RWPE1 (cell line): ENCODE data around the gene XRRA1.
A peak's percentile ranks its signal among the peaks of the same experiment; 100 is the strongest.

ENCODE experiments used
- CTCF ChIA-PET: fragments of 350-600 bp; sonication (Branson Sonifier 250); formaldehyde crosslinking; extraction: SDS; loops from one replicate; lab custom pipeline; 2021; lab: Yijun Ruan, JAX
- POLR2A ChIA-PET: fragments of 400-600 bp; formaldehyde crosslinking; extraction: SDS; loops from one replicate; lab custom pipeline; 2020; ENCODE audit warnings: antibody characterized with exemption; ENCODE audit not compliant: low non-redundant PET; lab: Yijun Ruan, JAX
- DNase-seq: peaks from one replicate; pipeline ENCODE4 v3.0.0; 2012; ENCODE audit warnings: low spot score
- H3K27ac ChIP-seq: fragments of 450-650 bp; 2 replicates; pipeline ENCODE4 v1.5.1; 2017
- TF ChIP-seq, protein P1 (sequence below): fragments of 450-650 bp; conservative IDR thresholded peaks from 2 replicates; pipeline ENCODE4 v1.5.1; 2017; ENCODE audit warnings: low read depth, mild to moderate bottlenecking

The XRRA1 gene

DNA sequence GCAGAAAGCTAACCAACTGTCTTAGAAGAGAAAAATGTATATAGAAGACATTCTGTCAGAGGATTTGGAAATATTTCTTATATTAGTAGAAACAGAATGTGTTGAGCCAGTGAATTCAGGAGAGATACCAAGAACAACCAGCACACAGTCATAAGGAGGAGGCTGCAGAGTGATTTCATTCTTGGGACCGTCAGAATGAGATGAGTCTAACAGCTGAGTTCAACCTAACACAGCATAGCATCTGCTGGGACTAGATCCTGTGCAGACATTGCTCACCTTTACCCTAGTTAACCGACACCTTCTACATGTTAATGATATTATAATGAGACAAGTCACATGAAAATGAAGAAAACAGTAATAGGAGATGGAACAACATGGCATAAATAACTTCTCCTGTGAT, 85.5 kb downstream of the XRRA1 start:
- H3K27ac ChIP-seq = no peak overlapping the region
- DNase-seq = no peak
- ChIA-PET POLR2A (no interaction called here), CTCF (interaction anchor here (1.3 kb wide), 1 partner anchor 124 kb away, joined by 3 read pairs; no protein-coding TSS in a partner anchor)
- TF ChIP-seq, protein P1, sequence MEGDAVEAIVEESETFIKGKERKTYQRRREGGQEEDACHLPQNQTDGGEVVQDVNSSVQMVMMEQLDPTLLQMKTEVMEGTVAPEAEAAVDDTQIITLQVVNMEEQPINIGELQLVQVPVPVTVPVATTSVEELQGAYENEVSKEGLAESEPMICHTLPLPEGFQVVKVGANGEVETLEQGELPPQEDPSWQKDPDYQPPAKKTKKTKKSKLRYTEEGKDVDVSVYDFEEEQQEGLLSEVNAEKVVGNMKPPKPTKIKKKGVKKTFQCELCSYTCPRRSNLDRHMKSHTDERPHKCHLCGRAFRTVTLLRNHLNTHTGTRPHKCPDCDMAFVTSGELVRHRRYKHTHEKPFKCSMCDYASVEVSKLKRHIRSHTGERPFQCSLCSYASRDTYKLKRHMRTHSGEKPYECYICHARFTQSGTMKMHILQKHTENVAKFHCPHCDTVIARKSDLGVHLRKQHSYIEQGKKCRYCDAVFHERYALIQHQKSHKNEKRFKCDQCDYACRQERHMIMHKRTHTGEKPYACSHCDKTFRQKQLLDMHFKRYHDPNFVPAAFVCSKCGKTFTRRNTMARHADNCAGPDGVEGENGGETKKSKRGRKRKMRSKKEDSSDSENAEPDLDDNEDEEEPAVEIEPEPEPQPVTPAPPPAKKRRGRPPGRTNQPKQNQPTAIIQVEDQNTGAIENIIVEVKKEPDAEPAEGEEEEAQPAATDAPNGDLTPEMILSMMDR = no peak

DNA sequence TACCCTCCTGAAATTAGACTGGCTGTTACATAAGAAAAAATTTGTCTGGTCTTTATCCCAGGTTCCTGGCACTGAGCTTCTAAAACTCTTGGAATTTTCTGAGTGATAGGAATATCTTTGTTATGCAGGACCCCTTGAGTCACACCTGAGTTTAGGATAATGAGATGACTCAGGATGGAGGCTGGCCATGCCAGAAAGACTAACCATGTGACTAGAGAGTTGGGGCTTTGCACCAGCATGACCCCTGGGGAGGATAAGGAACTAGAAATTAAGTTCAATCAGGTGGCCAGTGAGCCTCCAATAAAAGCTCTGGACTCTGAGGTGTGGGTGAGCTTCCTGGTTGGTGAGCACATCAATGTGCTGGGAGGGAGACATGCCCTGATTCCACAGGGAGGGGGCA, 88.1 kb downstream of the XRRA1 start:
- TF ChIP-seq, protein P1 = no peak
- POLR2A ChIA-PET = no interaction called here
- DNase-seq = no peak
- CTCF ChIA-PET = no interaction called here
- H3K27ac ChIP-seq = no peak overlapping the region

GRCh38 chr11:74853223-74853622, 95.7 kb downstream of the XRRA1 start:
- CTCF ChIA-PET = interaction anchor here (1.4 kb wide), 1 partner anchor 19 kb away, joined by 3 read pairs; no protein-coding TSS in a partner anchor
- no peak overlapping the region for H3K27ac ChIP-seq
- POLR2A ChIA-PET = no interaction called here
- TF ChIP-seq, protein P1 = no peak
- no peak for DNase-seq

DNA sequence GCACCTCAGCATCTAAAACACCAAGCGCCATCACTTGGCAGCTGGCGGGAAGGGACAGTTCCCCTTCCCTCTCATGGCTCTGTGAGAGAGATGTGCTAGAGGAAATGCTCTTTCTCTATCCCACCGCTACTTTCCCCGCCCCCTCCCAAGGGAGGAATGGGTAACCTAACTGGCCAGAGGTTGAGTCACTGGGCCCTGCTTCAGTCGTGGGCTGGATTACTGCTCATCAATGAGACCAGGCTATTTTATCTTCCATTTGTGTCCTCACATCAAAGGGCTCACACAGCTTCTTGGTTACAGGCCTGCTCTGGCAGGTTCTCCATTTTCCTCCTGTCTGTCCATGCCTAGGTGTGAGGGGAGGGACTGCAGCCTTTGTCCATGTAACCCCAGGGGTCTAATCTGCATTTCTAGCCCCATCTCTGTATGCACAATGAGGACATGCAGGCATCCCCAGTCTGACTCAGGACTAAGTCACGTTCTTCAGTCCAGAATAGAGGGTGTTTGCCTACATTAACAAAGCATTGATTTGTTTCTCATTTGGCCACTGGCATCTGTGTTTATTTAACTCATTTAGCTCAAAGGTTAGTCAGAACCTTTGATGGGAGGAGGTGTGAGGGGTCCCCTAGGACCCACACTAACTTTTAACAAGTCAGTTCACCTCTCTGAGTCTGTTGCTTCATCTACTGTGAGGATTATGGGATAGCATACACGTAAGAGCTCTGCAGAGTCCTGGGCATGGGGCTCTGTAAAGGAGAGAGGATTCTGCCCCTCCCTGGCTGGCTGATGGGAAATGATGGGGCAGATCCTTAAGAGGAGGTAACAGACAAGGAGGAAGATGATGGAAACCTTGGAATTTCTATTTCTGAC, 99.1 kb downstream of the XRRA1 start:
- peak; percentile 35 for DNase-seq
- CTCF ChIA-PET = no interaction called here
- H3K27ac ChIP-seq = no peak overlapping the region
- TF ChIP-seq, protein P1 = no peak
- POLR2A ChIA-PET = no interaction called here

DNA sequence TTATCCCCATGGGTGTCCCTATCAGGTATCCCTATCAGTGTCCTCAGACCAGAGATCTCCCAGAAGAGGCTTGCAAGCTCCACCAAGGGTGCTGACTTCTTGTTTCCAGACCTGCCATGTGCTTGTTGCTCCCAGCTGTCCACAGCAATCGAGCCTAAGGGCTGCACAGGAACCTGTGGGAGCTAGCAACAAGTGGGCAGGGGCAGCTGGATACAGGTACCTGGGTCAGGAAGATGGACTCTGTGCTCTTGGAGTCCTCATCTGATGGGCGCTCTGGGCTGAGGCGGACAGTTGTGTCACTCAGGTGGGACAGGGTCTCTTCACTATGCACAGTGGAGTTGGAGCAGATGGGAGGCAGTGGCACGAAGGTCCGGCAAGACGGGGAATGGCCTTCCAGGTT, 101.0 kb downstream of the XRRA1 start:
- CTCF ChIA-PET = no interaction called here
- DNase-seq = no peak
- POLR2A ChIA-PET = no interaction called here
- TF ChIP-seq, protein P1 = no peak
- no peak overlapping the region for H3K27ac ChIP-seq

DNA sequence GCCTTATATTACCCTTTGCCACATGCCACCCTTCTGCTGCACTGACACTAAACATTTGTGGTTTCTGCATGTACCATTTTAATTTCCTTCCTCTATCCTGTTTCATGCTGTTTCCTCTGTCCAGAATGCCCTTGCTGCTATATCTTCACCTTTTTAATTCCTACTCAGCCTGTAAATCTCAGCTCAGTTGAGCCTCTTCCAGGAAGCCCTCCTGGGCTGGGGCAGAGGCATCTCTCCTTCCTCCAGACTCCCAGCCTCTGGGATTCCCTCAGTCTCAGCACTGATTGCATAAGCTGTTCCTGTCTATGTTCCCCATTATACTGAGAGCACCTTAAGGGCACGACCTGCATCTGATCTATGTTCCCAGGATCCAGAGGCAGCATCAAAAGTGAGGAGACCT, 101.5 kb downstream of the XRRA1 start:
- ChIA-PET POLR2A (no interaction called here), CTCF (interaction anchor here (0.6 to 1.2 kb wide), 4 partner anchors 9 to 397 kb away, joined by 3 read pairs; no protein-coding TSS in a partner anchor)
- no peak for DNase-seq
- H3K27ac ChIP-seq = no peak overlapping the region
- TF ChIP-seq, protein P1 = no peak
